ENCODE data around the gene NDUFA12.

- TF ChIP-seq PATZ1 (CRISPR knock-in tag; IDR thresholded peaks at IDR 0.05; ENCODE audit: borderline replicate concordance) = no peak
- no peak for TF ChIP-seq POU6F1 (CRISPR knock-in tag; IDR thresholded peaks at IDR 0.05; ENCODE audit: borderline replicate concordance, low read depth)
- no peak for TF ChIP-seq TOX (CRISPR knock-in tag; IDR thresholded peaks at IDR 0.05; ENCODE audit: borderline replicate concordance)
- no peak for TF ChIP-seq ARNTL (CRISPR knock-in tag; IDR thresholded peaks at IDR 0.05; ENCODE audit: borderline replicate concordance, low read depth)
- no peak for TF ChIP-seq RARB (CRISPR knock-in tag; IDR thresholded peaks at IDR 0.05)
- TF ChIP-seq ZNF565 (CRISPR knock-in tag; conservative IDR thresholded peaks at IDR 0.05; ENCODE audit: low read depth) = no peak
- no peak for TF ChIP-seq CSRNP3 (CRISPR knock-in tag; IDR thresholded peaks at IDR 0.05)
- TF ChIP-seq SNAI2 (CRISPR knock-in tag; IDR thresholded peaks at IDR 0.05) = no peak
- no peak for TF ChIP-seq BACH2 (CRISPR knock-in tag; IDR thresholded peaks at IDR 0.05; ENCODE audit: borderline replicate concordance)
- no peak for TF ChIP-seq ESRRG (CRISPR knock-in tag; IDR thresholded peaks at IDR 0.05)
- TF ChIP-seq PPARA (CRISPR knock-in tag; IDR thresholded peaks at IDR 0.05; ENCODE audit: borderline replicate concordance) = no peak
Observed at GRCh38 chr12:94983321-94983720, 20.2 kb downstream of the NDUFA12 start.

All from SK-N-SH treated with all-trans-retinoic acid at 6 μM for 48 hours (cell line).